GM21360 (cell line): ENCODE results near the gene ALKBH5.
A peak's percentile ranks its signal among the peaks of the same experiment; 100 is the strongest.

ENCODE experiments used
- ATAC-seq: cut with Tn5 transposase; IDR thresholded peaks from one replicate; pipeline ENCODE4 v1.9.1; 2021; ENCODE audit warnings: mild to moderate bottlenecking, moderate library complexity; ENCODE audit not compliant: unreplicated experiment

ALKBH5 gene

DNA sequence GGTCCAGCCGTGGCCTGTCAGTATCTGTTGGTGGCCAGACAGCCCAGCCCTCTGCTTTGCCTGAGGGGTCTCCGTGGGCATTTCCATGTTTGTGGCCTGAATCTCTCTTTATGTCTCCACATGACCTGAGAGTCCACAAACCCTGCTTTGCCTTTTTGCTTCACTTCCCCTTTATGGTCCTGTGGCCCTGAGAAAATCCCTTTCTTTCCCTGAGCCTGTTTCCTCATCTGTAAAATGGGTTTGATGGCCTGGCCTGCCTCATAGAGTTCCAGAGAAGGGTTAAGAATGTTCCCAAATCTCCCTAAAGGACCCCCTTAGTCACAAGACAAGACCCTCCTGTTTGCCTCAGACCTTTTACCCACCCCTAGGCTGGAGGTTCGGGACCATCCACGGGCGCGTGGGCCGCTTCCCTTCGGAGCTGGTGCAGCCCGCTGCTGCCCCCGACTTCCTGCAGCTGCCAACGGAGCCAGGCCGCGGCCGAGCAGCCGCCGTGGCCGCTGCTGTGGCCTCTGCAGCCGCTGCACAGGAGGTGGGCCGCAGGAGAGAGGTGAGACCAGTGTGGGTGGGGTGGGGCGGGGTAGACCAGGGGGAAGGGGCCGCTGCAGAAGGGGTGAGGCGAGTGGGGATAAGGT is 26.2 kb upstream of the ALKBH5 start:
- ATAC-seq = no peak

DNA sequence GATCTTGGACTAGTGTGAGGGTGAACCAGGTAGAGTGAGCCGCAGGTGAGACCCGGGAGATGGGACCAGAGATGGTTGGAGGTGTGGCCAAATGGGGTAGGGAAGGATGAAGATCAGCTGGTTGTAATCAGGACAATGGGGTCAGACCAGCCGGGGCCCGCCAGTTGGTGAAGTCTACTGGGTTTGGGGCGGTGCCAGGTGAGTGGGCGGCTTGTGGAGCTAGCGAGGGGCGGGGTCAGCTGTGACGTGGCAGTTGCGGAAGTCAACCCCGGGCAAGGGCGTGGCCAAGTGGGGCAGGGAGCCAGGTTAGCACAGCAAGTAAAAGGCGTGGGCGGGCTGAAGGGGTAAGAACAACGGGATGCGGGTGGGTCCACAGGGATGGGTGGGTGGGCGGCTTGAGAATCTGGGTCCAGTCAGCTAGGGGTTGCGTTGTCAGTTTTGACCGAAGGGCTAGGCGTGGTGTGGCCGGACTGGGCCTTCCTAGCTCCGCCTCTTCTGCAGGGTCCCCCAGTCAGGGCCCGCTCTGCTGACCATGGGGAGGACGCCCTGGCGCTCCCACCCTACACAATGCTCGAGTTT is 25.5 kb upstream of the ALKBH5 start:
- ATAC-seq = no peak

DNA sequence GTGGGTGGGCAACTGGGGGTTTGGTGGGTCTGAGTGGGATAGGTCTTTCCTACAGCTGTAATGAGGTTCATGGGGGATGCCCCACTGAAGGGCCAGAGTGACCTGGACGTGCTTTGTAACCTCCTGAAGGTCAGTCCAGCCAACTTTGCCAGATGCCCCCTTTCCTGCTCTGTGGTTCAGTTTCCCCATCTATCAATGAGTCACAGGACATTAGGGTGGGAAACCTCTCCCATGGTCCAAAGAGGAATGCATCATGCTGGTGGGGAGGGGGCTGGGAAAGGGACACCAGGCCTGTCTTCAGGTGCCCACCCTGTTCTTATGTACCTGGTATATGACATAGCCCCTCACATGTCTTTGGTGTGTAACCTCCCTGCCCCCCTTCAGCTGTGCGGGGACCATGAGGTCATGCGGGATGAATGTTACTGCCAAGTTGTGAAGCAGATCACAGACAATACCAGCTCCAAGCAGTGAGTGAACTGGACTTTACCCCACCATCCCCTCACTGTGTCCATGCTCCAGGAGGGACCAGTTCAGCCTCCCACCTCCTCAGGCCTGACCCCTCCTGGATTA is 24.0 kb upstream of the ALKBH5 start:
- ATAC-seq = no peak

DNA sequence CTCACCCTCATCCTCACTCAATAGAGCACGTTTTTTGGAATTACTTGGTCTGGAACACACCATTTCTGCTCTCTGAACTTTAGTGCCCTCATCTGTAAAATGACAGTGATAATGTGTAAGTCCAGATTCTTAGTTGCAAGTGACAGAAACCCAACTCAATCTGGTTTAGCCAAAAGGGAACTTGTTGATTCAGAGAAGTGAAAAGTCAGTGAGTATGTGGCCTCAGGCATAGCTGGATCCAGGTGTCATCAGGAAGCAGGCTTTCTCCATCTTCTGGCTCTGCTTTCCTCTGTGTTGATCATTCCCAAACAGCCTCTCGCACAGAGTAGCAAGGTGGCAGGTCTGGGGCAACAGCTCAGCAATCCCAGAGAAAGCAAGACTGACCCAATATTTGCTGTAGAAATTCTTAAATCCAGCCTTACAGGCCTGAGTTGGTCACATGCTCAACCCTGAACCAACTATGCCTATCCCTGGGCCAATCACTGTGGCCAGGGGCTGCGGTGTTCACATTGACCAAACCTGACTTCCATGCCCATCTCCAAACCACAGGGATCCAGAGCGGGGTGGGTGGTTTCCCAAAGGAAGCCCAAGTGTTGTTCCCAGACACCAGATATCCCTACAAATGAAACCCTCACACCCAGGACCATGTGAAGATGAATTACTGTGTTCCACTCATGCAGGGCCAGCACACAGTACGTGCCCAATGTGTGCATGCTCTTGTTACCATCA is 23.3 kb upstream of the ALKBH5 start:
- ATAC-seq = no peak

DNA sequence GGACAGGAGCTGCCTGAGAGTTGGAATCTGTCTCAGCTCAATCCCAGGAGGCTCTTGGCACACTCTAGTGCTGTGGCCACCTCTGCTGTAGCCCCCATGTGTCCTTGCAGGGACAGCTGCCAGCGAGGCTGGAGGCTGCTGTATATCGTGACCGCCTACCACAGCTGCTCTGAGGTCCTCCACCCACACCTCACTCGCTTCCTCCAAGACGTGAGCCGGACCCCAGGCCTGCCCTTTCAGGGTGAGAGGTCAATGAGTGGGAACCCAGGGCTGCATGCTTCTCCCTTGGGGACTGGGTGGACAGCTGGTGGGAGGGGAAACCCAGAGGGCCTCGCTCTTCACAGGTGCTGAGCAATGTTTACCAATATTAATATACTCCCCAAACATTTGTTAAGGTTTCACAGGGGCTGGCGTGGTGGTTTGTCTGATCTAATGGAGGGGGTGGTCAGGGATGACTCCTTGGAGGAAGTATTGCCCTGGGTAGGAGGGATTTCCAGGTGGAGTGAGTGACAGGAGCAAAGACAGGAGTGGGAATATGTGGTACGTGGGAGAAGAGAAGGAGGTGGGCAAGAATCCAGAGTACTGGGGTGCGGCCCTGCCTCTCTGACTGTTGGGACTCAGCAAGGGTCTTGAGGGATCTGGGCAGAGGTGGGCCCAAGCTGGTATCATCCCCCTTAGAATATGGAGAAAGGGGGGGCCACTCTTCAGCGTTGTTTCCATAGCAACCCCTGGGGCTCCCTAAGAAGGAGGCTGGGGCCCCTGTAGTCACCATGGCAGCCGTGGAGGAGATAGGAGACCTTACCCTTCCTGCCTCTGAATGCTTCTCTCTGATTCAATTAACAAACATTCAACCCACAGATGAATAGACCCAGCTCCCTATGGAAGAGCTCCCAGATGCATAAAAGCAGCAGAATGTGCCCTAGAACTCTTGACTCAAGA is 22.2 kb upstream of the ALKBH5 start:
- ATAC-seq = no peak

DNA sequence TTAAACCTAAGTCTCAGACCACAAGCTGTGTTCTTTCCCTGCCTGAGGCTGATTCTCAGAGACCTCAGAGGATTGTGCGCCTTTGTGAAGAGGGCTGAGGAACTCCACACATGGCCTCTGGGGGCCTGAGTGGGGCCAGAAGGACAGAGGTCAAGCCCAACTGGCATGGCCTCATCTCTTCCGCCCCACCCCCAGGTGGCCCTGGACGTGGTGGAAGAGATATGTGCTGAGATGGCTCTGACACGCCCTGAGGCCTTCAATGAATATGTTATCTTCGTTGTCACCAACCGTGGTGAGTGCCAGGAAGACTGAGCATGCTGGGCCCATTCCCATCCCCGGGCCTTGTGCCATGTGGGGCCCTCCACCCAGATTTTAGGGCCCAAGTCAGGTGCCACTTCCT is 20.1 kb upstream of the ALKBH5 start:
- no peak for ATAC-seq

DNA sequence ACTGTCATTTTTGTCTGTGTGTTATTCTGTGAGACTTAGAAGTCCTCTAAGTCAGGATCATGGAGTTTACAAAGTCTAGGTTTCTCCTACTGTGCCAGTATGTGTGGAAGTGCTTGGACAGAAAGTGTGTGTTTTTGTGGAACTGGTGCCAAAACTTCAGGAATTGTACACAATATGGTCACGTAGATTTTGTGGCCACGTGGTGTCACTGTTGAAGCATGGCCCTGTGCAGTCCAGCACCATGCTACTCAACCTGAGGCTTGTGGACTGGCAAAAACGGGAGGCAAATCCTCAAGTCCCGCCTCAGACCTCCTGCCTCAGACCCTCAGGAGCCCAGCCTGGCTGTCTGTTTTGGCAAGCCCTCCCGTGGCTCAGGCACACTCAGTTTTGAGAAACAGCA is 16.7 kb upstream of the ALKBH5 start:
- no peak for ATAC-seq

DNA sequence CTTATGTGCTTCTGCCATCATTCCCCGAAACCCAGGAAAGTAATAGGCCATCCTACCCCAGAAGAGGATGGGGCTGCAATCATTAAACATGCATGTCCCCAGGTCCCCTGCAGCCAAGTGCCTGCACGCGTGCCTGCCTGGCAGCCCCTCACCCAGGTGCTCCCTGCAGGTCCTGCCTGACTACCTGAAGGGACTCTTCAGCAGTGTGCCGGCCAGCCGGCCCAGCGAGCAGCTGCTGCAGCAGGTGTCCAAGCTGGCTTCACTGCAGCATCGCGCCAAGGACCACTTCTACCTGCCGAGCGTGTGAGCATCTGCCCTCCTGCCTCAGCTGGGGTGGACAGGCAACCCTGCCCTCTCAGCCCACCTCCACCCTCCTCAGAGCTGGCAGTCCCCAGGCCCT is 16.2 kb upstream of the ALKBH5 start:
- no peak for ATAC-seq

DNA sequence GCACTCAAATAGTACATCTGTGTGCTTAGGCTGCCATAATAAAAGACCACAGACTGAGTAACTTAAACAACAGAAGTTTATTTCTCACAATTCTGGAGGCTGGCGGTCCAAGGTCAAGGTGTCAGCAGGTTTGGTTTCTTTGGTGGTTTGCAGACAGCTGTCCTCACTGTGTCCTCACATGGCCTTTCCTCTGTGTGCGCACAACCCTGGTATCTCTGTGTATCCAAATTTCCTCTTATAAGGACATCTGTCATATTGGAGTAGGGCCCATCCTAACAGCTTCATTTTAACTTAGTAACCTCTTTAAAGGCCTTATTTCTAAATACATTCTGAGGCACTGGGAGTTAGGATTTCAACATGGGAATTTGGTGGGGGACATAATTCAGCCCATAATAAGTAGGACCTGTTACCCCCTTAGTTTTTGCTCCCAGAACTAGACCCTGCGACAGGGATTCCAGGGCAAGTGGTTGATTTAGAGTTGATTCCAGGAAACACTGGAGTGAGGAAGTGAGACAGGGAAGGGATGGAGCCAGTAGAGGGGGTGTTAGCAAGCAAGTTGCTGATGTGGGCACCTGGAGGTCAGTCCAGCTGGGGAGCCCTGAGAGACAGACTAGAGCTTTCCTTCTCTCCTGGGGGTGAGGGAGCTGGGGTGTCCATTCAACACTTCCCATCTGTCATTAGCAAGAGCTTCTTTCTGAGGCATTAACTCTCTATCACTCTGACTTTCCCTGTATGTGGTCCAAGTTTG is 10.9 kb upstream of the ALKBH5 start:
- no peak for ATAC-seq

DNA sequence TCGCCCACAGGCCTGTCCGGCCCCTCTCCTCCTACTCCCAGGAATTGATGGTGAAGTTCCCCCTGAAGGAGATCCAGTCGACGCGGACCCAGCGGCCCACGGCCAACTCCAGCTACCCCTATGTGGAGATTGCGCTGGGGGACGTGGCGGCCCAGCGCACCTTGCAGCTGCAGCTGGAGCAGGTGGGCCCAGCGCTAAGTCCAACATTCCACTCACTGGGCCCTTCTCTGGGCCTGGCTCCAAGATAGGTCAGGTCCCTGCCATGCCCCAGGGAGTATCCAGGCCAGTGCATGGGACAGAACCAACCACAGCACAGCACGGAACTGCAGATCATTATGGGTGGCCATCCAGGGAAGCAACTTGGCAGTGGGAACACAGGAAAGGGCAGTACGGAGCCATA is 9.9 kb upstream of the ALKBH5 start:
- no peak for ATAC-seq

DNA sequence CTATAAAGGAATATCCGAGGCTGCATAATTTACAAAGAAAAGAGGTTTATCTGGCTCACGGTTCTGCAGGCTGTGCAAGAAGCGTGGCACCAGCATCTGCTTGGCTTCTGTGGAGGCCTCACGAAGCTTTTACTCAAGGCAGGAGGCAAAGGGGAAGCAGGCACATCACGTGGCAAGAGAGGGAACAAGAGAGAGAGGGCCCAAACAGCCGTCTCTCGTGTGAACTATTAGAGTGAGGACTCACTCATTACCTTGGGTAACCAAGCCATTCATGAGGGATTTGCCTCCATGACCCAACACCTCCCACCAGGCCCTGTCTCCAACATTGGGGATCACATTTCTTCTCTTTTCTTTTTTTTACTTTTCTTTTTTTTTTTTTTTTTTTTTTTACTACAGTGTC is 7.5 kb upstream of the ALKBH5 start:
- ATAC-seq = no peak

DNA sequence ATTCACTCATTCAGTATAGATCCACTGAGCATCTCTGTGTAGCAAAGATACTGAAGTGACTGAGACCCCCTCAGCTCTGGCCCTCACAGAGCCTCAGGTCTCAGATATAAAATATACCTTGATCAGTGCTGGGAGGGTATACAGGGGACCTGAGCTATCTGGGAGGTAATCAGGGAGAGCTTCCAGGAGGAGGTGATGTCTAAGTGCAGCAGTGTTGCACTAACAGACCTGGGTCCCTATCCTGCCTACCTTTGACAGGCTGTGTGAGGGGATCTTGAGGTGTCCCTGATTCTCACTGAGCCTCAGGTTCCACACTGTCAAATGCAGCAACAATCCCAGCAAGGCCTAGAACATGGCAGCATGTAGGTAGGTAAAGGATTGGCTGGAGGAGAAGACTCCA is 6.5 kb upstream of the ALKBH5 start:
- no peak for ATAC-seq

DNA sequence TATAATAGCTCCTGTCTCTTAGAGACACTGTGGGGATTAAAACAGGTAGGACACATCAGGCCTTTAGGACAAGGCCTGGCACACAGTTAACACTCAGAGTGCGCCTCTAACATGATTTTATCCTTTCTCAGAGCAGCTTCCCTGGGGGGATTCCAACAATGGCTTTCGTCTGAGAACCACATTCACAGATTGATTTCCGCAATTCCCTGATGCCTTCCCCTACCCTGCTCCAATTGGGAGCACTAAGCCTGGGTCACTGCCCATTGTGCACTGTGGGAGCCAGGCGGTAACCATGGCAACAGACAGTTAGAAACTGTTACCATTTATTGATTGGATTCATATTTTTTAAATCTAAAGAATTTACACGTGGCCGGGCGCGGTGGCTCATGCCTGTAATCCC is 5.9 kb upstream of the ALKBH5 start:
- no peak for ATAC-seq

DNA sequence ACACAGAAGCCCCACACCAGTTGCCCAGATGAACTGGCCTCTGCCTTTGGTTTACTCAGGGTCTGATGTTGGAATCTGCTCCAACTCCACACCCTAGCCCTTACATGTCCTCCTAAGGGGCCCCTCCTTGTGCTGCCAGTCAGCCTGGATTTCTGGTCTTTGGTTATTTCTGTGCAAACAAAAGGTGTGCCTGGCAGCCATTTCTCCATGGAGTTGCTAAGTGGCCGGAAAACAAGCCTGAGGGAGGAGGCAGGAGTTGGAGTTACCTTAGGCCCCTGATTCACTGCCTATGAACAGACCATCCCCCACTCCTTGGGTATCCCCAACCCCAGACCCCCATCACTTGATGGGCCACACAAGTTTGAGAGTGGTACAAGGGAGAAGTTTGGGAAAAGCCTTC is 4.4 kb upstream of the ALKBH5 start:
- no peak for ATAC-seq

DNA sequence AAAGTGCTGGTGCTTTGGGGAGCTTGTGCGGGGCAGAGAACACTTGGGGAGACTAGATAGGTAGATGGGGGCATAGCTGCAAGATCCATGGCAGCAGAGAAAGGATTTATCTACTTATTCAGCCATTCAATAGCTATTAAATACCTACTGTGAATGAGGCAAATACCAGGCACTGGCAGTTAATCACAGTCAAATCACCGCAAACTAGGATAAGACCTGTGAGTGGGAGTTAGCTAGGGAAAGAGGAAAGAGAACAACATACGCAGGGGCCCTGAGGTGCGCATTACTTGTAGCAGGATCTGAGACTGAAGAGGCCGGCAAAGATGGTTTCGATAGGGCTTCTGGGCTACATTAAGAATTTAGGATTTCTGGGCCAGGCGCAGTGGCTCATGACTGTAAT is 3.8 kb upstream of the ALKBH5 start:
- ATAC-seq = no peak

DNA sequence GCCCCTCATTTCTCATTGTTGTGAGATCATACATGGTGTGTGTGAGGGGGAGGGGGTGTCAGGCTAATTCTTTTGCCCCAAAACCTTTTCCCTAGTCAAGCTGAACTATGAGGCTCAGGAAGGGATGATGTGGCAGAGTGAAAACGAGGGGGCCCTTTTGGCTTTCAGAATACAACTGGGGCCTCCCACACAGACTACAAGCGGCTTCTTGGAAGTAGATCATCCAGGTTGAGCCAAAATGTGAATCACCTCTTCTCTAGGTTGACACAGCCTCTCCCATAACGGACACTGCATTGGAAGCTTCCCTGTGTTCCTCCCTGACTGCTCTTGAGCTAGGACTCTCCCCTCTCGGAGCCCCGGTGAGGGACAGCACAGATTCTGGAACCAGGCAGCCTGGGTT is 2.3 kb upstream of the ALKBH5 start:
- ATAC-seq = no peak

DNA sequence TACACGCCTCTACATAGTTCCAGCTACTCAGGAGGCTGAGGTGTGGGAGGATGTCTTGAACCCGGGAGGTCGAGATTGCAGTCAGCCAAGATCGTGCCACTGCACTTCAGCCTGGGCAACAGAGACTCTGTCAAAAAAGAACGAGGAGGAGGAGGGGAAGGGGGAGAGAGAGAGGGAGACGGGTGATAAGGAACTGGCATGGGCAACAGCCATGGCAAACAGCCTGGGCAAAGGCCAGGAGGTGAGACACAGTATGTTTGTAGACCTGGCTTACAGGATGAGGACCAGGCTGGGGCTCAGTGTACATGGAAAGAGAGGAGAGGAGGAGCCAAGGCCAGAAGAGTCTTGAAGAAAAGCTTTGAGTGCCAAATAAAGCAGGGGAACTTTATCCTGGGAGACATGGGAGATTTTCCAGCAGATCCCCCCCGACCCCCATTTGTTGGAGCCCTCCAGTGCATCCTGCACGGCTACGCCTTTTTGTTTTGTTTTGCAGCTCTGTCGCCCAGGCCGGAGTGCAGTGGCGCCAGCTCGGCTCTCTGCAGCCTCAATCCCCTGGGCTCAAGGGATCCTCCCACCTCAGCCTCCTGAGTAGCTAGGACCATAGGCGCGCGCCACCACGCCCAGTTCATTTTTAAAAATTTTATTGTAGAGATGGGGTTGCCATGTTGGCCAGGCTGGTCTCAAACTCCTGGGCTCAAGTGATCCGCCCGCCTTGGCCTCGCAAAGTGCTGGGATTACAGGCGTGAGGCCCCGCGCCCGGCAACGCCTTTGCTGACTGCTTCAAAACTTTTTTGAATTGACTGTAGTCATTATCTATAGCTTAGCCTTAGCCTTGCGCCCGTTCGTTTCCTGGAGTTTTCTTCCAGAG is 1.3 kb upstream of the ALKBH5 start:
- ATAC-seq = no peak

DNA sequence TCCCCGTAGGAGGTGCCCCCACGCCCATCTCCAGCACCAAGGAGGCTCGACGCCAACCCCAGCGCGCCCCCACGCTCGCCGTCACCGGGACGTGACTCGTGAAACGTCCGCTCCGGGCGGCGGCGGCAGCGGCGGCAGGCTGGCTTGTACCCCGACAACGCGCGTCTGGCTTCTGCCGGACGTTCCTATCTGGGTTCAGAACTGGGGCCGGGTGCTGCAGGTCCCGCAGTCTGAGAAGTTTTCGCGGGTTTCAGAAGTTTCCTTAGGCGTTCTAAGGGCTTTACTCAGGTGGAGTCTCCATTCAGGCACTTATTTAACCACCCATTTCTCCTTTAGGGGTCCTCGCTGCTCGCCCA is 672 bp upstream of the ALKBH5 start:
- ATAC-seq = peak; percentile 22

DNA sequence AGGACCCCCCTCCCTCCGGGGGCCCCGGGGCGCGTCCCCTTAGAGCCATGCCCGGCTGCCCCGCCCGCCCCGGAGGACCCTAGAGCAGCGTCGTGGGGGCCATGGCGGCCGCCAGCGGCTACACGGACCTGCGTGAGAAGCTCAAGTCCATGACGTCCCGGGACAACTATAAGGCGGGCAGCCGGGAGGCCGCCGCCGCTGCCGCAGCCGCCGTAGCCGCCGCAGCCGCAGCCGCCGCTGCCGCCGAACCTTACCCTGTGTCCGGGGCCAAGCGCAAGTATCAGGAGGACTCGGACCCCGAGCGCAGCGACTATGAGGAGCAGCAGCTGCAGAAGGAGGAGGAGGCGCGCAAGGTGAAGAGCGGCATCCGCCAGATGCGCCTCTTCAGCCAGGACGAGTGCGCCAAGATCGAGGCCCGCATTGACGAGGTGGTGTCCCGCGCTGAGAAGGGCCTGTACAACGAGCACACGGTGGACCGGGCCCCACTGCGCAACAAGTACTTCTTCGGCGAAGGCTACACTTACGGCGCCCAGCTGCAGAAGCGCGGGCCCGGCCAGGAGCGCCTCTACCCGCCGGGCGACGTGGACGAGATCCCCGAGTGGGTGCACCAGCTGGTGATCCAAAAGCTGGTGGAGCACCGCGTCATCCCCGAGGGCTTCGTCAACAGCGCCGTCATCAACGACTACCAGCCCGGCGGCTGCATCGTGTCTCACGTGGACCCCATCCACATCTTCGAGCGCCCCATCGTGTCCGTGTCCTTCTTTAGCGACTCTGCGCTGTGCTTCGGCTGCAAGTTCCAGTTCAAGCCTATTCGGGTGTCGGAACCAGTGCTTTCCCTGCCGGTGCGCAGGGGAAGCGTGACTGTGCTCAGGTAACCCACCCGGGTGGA is 759 bp downstream of the ALKBH5 start:
- ATAC-seq = peak; percentile 7
